ENCODE results near the gene FITM1.

The FITM1 gene

DNA sequence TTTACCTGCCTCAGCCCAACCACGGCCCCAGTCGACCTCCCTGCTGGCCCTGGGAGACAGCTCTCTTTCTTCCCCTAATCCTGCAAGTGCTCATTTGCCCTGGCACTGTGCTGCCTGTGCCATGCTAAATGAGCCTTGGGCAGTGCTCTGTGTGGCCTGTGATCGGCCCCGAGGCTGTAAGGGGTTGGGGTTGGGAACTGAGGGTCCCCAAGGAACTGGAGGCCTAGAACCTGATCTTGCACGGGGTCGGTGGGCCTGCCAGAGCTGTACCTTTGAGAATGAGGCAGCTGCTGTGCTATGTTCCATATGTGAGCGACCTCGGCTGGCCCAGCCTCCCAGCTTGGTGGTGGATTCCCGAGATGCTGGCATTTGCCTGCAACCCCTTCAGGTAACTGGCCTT lies 19.6 kb downstream of the FITM1 start:
- Histone ChIP-seq H3K9ac (no peak overlapping the region), H3K4me2 (ENCODE audit: low read length) (no peak overlapping the region)

DNA sequence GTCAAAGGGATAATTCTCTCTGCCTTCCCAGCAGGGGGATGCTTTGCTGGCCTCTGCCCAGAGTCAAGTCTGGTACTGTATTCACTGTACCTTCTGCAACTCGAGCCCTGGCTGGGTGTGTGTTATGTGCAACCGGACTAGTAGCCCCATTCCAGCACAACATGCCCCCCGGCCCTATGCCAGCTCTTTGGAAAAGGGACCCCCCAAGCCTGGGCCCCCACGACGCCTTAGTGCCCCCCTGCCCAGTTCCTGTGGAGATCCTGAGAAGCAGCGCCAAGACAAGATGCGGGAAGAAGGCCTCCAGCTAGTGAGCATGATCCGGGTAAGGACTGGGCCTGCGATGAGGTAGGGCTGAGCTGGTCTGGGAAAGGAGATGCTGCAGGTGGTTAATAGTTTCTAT lies 20.1 kb downstream of the FITM1 start:
- Histone ChIP-seq H3K27ac (no peak overlapping the region), H3K4me2 (ENCODE audit: low read length) (no peak overlapping the region), H3K36me3 (ENCODE audit: control insufficient read depth, insufficient read depth, low read length) (no peaks in the 10 kb centered on the region), H3K79me2 (peaks cover 17% of the 10 kb centered on the region), H3K4me3 (ENCODE audit: low read depth, low read length) (no peak overlapping the region), H2AFZ (no peak overlapping the region), H3K9me3 (ENCODE audit: control insufficient read depth, low read length) (no peaks in the 10 kb centered on the region), H3K9ac (no peak overlapping the region), H3K4me1 (peaks cover 12% of the 10 kb centered on the region), H3K27me3 (ENCODE audit: control insufficient read depth, insufficient read depth, low read length) (no peaks in the 10 kb centered on the region)
- TF ChIP-seq, protein P1, sequence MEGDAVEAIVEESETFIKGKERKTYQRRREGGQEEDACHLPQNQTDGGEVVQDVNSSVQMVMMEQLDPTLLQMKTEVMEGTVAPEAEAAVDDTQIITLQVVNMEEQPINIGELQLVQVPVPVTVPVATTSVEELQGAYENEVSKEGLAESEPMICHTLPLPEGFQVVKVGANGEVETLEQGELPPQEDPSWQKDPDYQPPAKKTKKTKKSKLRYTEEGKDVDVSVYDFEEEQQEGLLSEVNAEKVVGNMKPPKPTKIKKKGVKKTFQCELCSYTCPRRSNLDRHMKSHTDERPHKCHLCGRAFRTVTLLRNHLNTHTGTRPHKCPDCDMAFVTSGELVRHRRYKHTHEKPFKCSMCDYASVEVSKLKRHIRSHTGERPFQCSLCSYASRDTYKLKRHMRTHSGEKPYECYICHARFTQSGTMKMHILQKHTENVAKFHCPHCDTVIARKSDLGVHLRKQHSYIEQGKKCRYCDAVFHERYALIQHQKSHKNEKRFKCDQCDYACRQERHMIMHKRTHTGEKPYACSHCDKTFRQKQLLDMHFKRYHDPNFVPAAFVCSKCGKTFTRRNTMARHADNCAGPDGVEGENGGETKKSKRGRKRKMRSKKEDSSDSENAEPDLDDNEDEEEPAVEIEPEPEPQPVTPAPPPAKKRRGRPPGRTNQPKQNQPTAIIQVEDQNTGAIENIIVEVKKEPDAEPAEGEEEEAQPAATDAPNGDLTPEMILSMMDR (IDR thresholded peaks at IDR 0.05): no peak

More for the DNA sequence above, 19.6 kb downstream of the FITM1 start:
- Histone ChIP-seq H2AFZ (no peak overlapping the region), H3K9me3 (ENCODE audit: control insufficient read depth, low read length) (no peaks in the 10 kb centered on the region), H3K4me1 (peaks cover 14% of the 10 kb centered on the region), H3K27me3 (ENCODE audit: control insufficient read depth, insufficient read depth, low read length) (no peaks in the 10 kb centered on the region), H3K27ac (no peak overlapping the region), H3K4me3 (ENCODE audit: low read depth, low read length) (no peak overlapping the region), H3K79me2 (peaks cover 17% of the 10 kb centered on the region), H3K36me3 (ENCODE audit: control insufficient read depth, insufficient read depth, low read length) (no peaks in the 10 kb centered on the region)
- TF ChIP-seq, protein P1 (IDR thresholded peaks at IDR 0.05): no peak

DNA sequence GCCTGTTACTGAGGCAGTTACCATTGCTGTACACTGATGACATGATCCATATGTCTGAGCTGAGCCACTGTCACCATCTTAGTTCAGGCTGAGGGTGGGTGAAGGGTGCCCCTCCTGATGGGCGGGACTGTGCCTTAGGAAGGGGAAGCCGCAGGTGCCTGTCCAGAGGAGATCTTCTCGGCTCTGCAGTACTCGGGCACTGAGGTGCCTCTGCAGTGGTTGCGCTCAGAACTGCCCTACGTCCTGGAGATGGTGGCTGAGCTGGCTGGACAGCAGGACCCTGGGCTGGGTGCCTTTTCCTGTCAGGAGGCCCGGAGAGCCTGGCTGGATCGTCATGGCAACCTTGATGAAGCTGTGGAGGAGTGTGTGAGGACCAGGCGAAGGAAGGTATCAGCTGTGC lies 20.5 kb downstream of the FITM1 start:
- no peak overlapping the region for H3K27ac ChIP-seq
- no peak overlapping the region for H3K9ac ChIP-seq
- peaks cover 7% of the 10 kb centered on the region for H3K4me1 ChIP-seq
- no peak overlapping the region for H3K4me3 ChIP-seq (ENCODE audit: low read depth, low read length)
- no peak overlapping the region for H2AFZ ChIP-seq
- TF ChIP-seq, protein P1 (IDR thresholded peaks at IDR 0.05): no peak
- H3K9me3 ChIP-seq (ENCODE audit: control insufficient read depth, low read length): no peaks in the 10 kb centered on the region
- H3K4me2 ChIP-seq (ENCODE audit: low read length): no peak overlapping the region
- peaks cover 17% of the 10 kb centered on the region for H3K79me2 ChIP-seq
- H3K36me3 ChIP-seq (ENCODE audit: control insufficient read depth, insufficient read depth, low read length): no peaks in the 10 kb centered on the region
- H3K27me3 ChIP-seq (ENCODE audit: control insufficient read depth, insufficient read depth, low read length): no peaks in the 10 kb centered on the region

DNA sequence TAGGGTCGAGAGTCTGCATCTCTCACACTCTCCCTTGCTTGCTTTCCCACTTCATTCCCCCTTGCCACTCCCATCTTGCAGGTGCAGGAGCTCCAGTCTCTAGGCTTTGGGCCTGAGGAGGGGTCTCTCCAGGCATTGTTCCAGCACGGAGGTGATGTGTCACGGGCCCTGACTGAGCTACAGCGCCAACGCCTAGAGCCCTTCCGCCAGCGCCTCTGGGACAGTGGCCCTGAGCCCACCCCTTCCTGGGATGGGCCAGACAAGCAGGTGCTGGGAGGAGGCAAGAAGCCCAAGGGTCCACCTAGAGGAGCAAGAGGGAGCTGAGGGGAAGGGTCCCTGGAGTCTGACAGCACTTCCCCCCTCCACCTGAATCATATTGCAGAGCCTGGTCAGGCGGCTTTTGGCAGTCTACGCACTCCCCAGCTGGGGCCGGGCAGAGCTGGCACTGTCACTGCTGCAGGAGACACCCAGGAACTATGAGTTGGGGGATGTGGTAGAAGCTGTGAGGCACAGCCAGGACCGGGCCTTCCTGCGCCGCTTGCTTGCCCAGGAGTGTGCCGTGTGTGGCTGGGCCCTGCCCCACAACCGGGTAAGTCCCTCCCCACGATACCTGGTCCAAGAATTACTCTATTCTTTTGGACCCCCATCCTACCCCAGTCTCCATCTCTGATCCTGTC lies 21.1 kb downstream of the FITM1 start:
- Histone ChIP-seq H3K4me3 (ENCODE audit: low read depth, low read length) (no peak overlapping the region), H3K36me3 (ENCODE audit: control insufficient read depth, insufficient read depth, low read length) (no peaks in the 10 kb centered on the region), H3K27ac (no peak overlapping the region), H2AFZ (no peak overlapping the region), H3K4me1 (peaks cover 6% of the 10 kb centered on the region), H3K9ac (no peak overlapping the region), H3K4me2 (ENCODE audit: low read length) (no peak overlapping the region), H3K27me3 (ENCODE audit: control insufficient read depth, insufficient read depth, low read length) (no peaks in the 10 kb centered on the region), H3K79me2 (peaks cover 17% of the 10 kb centered on the region), H3K9me3 (ENCODE audit: control insufficient read depth, low read length) (no peaks in the 10 kb centered on the region)
- TF ChIP-seq, protein P1 (IDR thresholded peaks at IDR 0.05): no peak

DNA sequence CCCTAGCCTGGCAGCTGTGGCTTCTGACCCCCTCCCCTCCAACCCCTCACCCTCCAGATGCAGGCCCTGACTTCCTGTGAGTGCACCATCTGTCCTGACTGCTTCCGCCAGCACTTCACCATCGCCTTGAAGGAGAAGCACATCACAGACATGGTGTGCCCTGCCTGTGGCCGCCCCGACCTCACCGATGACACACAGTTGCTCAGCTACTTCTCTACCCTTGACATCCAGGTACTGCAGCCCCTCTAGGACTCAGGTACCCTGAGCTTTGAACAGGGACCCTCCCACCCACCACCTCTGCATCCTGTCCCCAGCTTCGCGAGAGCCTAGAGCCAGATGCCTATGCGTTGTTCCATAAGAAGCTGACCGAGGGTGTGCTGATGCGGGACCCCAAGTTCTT lies 24.6 kb downstream of the FITM1 start:
- Histone ChIP-seq H3K4me1 (no peaks in the 10 kb centered on the region), H3K36me3 (ENCODE audit: control insufficient read depth, insufficient read depth, low read length) (no peaks in the 10 kb centered on the region), H2AFZ (no peak overlapping the region), H3K79me2 (peaks cover 3% of the 10 kb centered on the region), H3K9me3 (ENCODE audit: control insufficient read depth, low read length) (no peaks in the 10 kb centered on the region), H3K9ac (no peak overlapping the region), H3K27me3 (ENCODE audit: control insufficient read depth, insufficient read depth, low read length) (no peaks in the 10 kb centered on the region), H3K4me2 (ENCODE audit: low read length) (no peak overlapping the region), H3K27ac (no peak overlapping the region), H3K4me3 (ENCODE audit: low read depth, low read length) (no peak overlapping the region)
- TF ChIP-seq, protein P1 (IDR thresholded peaks at IDR 0.05): no peak
